Right lung (tissue), 5 donors: Measurements from ENCODE around the gene TDRD7. TPM values are rescaled to one million over a fixed set of nuclear protein-coding genes. Genes with fewer than 3 reads are reported as not detected.

ENCODE experiments used
- DNase-seq, 2 donors: peaks; one replicate each; pipeline ENCODE4 v3.0.0-alpha.2; 2013
- polyA plus RNA-seq, 5 donors: library from polyadenylated mRNA; unstranded; fragments of 120-200 nt; gene quantifications; one replicate each; pipeline versions ENCODE4 v1.2.1 to v1.2.3, GENCODE V29; 2013; ENCODE audit warnings: inconsistent platforms in 1 of 5, low replicate concordance in 1 of 5; ENCODE audit not compliant: insufficient read length in 5 of 5, insufficient read depth in 1 of 5

TDRD7 gene
- polyA plus RNA-seq, 5 donors = 5.8 to 8.0 (median 7.2) TPM

DNA sequence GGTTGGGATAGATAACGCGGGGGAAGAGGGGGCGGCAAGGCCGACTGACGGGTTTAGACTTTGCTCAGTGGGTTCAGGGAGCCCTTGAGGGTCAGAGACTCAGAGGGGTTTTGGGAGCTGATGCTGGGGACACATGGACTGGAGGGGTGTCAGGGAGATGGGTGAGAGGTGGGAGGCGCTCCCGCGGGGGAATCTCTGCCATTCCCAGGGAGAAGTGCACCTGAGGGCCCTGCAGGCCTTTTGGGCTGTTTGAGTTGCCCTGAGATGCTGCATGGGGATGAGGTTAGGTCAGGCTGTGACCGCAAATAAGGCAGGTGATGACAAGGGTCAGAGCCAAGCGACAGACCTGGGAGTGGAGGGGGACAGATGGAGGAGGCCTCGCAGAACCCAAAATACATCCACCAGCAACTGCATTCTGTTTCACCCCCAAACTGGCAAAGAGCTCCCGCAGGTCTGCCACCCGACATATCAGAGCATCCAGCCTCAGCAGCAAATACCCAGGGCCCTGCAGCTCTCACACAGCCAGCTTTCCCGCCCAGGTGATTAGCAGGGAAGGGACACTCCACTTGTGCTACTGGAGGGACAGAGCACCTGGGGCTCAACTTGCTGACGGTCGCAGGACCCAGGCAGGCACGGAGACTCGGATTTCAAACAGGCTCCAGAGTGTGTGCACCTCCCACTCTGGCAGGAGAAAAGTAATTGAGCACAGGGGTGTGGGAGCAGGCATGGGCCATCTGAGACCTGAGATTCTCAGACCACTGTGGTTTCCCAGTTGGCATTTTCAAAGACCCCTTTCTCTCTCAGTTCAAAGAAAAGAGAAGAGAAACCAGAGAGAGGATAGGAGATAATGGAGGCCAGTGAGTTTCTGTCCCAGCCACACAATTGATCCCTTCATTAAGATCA, 116.0 kb downstream of the TDRD7 start:
- DNase-seq = no peak

DNA sequence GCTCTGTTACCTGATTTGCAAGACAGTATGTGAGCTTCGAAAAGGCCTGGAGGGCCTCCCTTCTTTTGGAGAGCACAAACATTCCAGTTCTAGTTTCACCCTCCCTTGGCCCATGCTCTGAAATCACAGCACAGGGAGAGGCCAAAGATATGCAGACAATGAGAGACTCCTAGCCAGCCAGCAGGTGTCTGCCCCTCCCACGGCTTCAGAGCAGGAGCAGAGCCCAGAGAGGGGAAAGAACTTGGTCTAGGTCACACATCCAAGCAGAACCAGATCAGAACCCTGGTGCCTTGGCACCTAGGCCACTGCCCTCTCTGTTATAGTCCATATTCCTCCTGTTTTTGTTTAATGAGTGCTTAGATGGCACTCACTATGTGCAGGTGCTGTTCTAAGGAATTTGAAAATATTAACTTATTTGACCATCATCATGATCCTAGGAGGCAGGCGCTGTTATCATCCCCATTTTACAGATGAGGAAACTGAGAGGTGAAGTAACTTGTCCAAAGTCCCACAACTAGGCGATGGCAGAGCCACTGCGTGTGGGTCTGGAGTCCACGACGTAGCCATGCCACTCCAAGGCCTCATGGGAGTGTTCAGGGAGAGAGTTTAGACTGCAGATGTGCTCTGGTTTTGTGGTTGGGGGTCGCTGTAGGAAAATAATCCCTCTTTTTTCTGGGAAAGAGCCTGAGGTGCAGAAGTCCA, 116.8 kb downstream of the TDRD7 start:
- DNase-seq = no peak

- no peak for DNase-seq
Observed at GRCh38 chr9:97529363-97530076, 117.6 kb downstream of the TDRD7 start.

DNA sequence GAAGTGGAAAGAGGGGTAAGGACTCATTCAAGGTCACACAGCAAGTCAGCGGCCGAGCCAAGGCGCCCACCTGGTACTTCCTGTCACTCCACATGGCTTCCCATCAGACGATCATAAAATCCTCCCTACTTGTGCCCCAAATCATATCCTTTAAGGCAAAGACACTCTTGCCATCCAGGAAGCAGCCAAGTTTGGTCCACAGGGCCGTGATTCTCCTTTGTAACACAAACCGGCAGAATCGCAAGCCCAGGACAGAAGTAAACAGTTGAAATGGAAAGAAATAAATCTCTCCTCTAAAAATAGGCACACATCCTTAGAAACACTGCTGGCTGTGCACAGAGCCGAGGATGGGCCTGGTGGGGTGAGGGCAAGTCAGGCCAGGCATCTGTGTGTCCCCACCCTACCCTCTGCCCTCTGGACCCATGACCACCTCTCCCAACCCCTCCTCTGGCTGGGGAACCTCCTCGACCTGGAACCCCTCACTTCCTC, 120.0 kb downstream of the TDRD7 start:
- DNase-seq = no peak

DNA sequence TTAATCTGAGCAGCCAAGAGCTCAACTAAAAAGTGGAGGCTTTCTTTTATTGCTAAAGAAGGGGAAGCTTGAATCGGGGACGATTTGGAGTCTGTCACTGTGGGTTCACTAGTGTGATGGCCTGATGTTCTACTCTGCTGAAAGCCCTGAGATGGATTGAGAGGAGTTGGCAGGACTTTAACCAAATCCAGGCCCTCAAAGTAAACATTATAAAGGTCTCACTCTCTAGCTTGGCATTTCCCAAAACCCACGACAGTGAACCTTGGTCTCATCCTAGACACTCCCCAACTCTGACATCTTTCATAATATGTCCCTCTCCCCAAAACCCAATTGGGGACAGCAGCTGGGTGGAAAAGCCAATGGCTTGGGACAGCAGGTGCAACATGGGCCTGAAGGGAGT, 122.3 kb downstream of the TDRD7 start:
- no peak for DNase-seq

DNA sequence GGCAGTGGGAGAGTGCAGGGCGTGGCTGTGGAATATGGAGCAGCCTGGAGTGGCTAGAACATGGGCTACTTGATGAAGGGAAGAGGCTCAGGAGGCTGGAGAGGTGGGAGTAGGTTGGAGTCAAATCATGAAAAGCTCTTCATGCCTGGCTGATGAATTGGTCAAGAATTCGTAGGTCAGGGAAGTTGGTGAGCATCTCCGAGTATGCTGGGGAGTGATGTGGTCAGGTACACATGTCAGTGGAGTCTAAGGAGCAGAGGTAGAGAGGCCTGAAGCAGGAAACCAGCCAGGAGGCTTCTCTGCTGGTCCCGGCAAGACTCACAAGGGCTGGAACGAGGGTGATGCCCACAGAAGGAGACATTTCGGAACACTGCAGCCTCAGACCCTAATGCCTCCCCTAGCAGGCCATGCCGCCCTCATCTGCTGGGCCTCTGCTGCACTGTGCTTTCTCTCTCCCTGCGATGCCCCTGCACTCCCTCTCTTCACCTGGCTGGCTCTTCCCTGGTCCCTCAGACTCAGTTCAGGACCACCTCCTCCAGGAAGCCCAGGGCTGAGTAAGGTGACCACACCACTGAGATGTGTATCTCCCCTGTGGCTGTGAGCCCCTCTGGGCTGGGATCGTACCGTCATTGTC, 123.2 kb downstream of the TDRD7 start:
- DNase-seq = no peak

GRCh38 chr9:97535771-97536170, 123.9 kb downstream of the TDRD7 start:
- DNase-seq = no peak

- DNase-seq = no peak
Observed at GRCh38 chr9:97536480-97536879, 124.6 kb downstream of the TDRD7 start.

DNA sequence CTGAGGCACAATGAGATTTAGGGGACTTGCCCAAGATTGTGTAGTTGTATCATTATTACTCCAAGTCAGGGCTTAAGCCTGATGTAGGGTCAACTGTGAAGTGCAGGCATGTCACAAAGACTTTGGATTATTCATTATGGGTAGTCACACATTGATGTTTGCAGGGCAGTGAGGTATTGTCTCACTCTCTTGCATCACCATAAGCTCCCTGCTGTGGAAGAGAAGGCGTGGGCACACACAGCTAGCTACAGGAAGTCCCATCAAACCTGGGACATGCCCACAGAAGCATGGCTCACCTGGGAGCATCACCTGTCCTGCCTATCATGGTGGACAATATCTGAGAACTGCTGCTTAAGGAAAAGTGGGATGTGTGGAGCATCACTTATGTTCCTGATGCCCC, 131.7 kb downstream of the TDRD7 start:
- DNase-seq = no peak

DNA sequence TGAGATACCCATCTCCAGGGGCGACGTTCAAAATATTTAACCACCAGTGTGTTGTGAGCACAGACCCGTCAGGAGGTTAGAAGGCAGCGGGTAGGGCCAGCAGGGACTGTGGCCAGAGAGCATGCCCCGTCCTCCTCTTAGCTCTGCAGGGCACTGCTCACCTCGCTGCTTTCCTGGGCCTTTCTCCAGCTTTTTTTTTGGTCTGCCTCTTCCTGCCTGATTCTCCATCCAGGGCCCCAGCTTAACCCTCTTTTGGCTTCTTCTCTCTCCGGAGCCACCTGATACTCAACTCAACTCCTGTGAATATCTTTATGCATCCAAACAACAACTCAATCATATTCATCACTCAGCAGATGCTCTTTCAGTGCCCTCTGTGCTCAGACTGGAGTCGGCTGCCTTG, 133.6 kb downstream of the TDRD7 start:
- no peak for DNase-seq

Other genes starting within 250 kb of the TDRD7 start
- 10 to 100 TPM; 19.0 to 32.5 (median 25.4) TPM for gene CCDC180, start 104.4 kb upstream of the TDRD7 start, polyA plus RNA-seq
- gene TMOD1, start 89.6 kb downstream of the TDRD7 start, polyA plus RNA-seq = 1 to 10 TPM; 1.2 to 8.1 (median 1.8) TPM
- gene TSTD2, start 221.3 kb downstream of the TDRD7 start, polyA plus RNA-seq = 10 to 100 TPM; 30.1 to 43.8 (median 37.1) TPM
- gene NCBP1, start 221.7 kb downstream of the TDRD7 start, polyA plus RNA-seq = 10 to 100 TPM; 38.9 to 58.1 (median 50.6) TPM